Erythroblast (primary cell): ENCODE measurements around the gene ERO1B.
"Not testable (repeated sequence)": the region's sequence is repeated elsewhere in the genome, so short reads cannot be mapped to it uniquely, and the experiment has no call there.

Experiments
- DNase-seq, 2 experiments: peaks; one replicate each; lab custom pipeline; 2025; lab: John Stamatoyannopoulos, UW
- GATA1 ChIP-seq: IDR thresholded peaks from 2 replicates; pipeline ENCODE4 v1.6.1; 2011; ENCODE audit warnings: low read depth, mild to moderate bottlenecking, control low read depth, low read length, moderate library complexity
- POLR2A ChIP-seq: IDR thresholded peaks from 2 replicates; pipeline ENCODE4 v1.6.1; 2011; ENCODE audit warnings: mild to moderate bottlenecking, low read length

ERO1B gene, protein sequence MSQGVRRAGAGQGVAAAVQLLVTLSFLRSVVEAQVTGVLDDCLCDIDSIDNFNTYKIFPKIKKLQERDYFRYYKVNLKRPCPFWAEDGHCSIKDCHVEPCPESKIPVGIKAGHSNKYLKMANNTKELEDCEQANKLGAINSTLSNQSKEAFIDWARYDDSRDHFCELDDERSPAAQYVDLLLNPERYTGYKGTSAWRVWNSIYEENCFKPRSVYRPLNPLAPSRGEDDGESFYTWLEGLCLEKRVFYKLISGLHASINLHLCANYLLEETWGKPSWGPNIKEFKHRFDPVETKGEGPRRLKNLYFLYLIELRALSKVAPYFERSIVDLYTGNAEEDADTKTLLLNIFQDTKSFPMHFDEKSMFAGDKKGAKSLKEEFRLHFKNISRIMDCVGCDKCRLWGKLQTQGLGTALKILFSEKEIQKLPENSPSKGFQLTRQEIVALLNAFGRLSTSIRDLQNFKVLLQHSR

DNA sequence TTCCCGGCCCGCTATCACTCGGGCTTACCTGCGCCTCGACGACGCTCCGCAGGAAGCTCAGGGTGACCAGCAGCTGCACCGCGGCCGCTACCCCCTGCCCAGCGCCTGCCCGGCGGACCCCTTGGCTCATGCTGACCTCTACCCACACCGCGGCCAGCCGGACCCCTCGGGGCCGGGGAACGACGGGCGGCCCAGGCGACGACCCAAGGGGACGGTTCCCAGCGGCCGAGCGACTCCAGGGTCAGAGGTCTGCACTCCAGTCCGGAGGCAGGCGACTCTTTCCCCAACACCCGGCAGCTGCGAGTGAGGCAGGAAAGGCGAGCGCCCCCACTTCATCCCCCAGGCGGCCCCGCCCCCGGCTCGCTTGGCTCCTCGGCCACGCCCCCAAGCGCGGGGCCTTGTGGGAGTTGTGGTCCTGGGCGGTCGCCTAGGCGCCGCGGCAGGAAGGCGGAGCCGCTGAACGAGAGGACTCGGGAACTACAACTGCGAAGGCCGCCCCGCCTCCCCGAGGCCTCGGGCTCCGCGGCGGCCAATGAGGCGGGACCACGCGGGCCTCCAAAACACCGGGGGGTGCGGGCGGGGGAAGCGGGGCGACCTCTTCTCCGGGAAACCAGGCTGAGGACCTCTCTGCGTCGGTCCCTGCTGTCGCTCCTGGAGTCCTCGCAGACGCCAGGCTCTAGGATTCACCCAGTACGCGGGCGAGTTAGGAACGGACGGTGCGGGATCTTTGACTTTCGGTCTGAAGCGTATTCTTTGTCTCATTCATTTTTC lies at the start of gene ERO1B:
TSS of gene ERO1B (minus strand) at position 305 of the 771 bp plus-strand sequence. CDS start at position 130, 175 bp downstream.
- TF ChIP-seq POLR2A (peak; percentile 48), GATA1 (no peak)
- peak; percentile 96 to 98 for DNase-seq

DNA sequence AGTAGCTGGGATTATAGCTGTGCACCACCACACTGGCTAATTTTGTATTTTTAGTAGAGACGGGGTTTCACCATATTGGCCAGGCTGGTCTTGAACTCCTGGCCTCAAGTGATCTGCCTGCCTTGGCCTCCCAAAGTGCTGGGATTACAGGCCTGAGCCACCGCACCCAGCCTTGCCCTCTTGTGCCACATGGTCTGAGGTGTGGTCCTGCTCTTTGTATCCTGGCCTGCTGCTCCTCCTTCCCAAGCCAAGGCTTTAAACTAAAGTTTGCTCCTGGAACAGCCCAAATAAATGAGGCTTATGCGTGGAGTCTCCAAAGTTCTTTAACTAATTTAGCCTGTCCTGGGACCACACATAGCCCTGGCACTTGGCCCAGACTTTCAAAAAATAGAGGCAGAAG lies 49.7 kb upstream of the ERO1B start:
- not testable (repeated sequence) for DNase-seq

DNA sequence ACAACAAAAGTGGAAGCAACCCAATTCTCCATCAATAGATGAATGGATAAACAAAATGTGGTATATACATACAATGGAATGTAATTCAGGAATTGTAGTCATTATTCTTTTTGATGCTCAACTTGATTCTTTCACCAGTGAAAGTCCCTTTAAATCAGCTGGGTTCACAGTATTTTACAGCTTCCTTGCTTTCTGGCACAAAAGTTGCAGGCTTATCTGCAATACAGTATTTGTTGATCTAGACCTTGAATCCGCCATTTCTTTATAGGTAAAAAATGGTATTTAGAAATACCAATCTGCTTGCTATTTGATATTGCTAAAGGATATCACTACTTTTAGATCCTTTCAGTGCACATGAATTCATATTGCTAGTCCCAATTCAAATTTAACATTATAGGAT lies 44.7 kb upstream of the ERO1B start:
- TF ChIP-seq POLR2A (no peak), GATA1 (no peak)
- DNase-seq = no peak

DNA sequence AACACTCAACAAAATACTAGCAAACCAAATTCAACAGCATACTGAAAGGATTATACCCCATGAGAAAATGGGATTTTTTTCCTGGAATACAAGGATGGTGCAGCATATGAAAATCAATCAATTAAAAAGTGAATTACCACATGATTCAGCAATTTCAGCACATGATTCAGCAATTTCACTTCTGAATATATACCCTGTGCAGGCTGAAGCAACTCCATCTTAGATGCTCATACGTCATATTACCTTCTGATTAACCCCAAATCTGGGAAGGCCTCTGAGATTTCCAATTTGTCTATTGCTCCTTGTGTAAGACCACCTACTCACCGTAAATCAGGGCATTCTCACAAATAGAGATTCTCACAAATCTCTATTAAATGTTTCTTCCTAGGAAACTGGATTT lies 43.8 kb upstream of the ERO1B start:
- TF ChIP-seq POLR2A (no peak), GATA1 (no peak)
- DNase-seq = no peak

DNA sequence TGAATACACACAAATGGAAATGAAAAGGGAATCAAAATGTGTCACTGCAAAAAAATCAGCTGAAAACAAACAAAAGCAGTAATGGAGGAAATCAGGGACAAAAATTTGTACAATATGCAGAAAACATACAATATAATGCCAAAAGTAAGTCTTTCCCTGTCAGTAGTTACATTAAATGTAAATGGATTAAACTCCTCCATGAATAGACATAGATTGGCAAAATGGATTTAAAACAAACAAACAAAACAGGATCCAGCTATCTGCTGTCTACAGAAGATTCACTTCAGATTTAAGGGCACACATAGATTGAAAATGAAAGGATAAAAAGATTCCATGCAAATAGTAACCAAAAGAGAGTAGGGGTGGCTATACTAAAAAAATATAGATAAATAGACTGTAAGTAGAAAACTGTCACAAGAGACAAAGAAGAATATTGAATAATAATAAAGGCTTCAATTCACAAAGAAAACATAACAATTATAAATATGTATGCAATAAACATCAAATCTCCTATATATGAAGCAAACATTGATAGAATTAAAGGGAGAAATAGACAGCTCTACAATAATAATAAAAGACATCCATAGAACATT lies 42.2 kb upstream of the ERO1B start:
- no peak for DNase-seq
- no peak for TF ChIP-seq POLR2A
- TF ChIP-seq GATA1 = no peak

DNA sequence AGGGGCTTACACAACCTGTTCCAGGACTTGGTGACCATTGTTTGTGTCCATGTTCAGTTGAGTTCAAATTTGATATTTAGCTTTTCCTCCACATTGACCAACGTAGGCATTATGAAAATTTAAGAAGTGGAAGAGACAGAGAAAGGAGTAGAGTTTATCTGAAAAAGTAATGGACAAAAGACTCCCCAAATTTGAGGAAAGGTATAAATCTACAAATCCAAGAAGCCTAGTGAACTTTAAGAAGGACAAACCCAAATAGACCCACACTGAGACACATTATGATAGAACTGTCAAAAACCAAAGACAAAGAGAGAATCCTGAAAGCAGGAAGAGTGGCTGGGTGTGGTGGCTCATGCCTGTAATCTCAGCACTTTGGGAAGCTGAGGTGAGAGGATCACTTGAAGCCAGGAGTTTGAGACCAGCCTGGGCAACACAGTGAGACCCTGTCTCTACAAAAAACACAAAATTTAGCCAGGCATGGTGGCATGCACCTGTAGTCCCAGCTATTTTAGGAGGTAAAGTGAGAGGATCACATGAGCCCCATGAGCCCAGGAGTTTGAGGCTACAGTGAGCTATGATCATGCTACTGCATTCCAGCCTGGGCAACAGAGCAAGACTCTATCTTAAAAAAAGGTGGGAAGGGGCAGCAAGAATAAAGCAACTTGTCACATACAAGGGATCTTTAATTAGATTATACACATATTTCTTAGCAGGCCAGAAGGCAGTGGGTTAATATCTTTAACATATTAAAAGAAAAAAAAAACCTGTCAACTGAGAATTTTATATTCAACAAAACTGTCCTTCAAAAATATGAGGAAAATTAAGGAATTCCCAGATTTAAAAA lies 41.0 kb upstream of the ERO1B start:
- no peak for TF ChIP-seq POLR2A
- no peak for TF ChIP-seq GATA1
- DNase-seq = no peak

DNA sequence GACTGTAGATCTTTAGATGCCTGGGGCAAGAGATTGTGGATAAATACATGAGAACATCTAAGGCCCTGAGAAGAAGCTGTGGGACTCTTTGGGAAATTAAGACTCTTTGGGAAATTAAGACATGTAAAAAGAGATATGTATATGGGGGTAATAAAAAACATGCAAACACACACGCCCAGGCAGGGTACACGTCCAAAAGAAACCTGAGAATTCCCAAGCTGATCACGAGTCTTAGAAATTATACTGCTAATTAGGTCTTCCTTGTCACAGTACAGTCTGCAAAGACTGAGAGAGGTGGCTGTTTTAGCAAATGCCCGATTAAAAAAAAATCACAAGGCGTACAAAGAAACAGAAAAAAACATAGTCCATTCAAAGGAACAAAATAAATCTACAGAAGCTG lies 39.3 kb upstream of the ERO1B start:
- TF ChIP-seq POLR2A (no peak), GATA1 (no peak)
- no peak for DNase-seq

DNA sequence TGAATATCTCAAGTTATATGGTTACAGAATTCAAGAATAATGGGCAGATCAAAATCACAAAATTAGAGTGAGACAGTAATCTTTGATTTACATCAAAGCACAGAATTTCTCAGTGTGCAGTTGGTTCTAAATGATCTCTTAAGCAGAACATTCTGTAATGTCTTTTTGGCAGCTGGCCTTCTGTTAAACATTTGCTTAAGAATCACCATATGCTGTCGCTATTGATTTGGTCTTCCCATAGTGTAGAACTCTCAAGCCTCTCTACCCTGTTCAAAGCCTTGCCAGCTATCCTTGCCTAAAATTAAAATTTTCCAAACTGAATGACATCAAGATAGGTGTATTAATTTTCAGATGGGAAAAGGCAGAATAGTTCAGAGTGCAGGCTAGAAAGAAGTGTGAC lies 38.9 kb upstream of the ERO1B start:
- TF ChIP-seq GATA1 = no peak
- TF ChIP-seq POLR2A = no peak
- DNase-seq = no peak

DNA sequence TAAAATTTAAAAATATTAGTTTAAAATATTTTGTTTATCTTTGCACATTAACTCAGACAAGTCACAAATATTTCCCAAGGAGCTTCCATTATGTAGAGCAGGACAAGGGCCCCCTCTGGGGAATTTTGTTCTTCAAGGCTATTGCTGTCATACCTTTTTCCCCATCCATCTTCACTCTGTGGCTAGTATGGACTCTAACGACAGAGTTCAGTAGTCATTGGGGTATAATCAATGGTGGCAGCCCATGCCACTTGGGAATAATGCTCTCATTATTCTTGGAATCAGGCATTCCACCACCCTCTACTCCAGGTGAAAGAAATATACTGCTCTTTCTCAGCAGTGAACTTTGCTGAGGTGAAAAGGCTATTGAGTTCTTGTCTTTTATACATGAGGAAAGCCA lies 38.5 kb upstream of the ERO1B start:
- DNase-seq = no peak
- TF ChIP-seq POLR2A (no peak), GATA1 (no peak)

DNA sequence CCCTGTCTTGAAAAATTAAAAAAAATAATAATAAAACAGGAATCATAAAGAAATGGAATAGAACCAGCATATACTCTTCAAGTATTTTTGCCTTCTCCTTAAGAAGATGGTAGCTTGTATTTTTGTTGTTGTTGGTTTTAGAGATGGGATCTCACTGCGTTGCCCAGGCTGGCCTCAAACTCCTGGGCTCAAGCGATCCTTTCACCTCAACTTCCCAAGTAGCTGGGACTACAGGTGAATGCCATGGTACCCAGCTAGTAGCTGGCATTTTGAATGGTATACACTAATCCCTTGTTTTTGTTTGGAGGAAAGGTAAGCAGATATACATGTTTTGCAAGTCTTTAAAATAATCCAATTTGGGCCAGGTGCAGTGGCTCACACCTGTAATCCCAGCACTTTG lies 34.7 kb upstream of the ERO1B start:
- TF ChIP-seq GATA1 = no peak
- no peak for TF ChIP-seq POLR2A
- no peak for DNase-seq

DNA sequence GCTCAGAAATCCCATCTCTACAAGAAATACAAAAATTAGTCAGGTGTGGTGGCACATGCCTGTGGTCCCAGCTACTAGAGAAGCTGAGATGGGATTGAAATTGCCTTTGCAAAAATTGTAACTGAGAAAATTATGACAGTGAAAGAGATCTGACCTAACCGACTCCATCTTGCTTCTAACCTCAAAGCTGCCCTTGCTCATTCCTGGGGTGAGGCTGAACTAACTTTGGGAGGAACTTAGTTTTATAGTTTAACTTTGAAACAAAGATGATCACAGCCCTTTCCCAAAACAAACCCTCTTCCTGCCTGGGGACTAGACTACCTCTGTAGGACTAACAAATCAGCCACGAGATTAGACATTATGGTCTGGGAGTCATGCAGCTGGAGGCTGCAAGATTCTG lies 33.8 kb upstream of the ERO1B start:
- TF ChIP-seq POLR2A (no peak), GATA1 (no peak)
- DNase-seq = no peak

DNA sequence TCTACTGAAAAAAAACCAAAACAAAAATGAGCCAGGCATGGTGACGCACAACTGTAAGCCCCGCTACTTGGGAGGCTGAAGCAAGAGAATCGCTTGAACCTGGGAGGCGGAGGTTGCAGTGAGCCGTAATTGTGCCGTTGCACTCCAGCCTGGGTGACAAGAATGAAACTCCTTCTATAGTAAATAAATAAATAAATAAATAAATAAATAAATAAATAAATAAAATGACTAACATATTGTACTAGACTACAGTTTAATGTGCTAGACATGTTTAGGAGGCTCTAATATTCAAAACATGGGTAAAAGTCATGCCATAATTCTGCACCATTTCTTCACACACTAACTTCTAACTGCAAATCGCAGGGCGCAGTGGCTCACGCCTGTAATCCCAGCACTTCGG lies 33.3 kb upstream of the ERO1B start:
- no peak for DNase-seq
- TF ChIP-seq POLR2A (no peak), GATA1 (no peak)

DNA sequence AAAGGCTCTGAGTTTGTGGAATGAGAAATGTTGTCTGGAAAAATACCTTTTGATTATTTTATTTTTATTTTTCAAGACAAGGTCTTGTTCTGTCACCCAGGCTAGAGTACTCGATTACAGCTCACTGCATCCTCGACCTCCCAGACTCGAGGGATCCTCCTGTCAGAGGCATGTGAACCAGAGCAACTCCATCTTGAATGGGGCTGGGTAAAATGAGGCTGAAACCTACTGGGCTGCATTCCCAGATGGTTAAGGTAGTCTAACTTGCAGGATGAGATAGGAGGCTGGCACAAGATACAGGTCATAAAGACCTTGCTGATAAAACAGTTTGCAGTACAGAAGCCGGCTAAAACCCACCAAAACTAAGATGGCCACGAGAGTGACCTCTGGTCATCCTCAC lies 32.3 kb upstream of the ERO1B start:
- DNase-seq = not testable (repeated sequence)
